ENCODE data around the gene EVA1B.
A peak's percentile ranks its signal among the peaks of the same experiment; 100 is the strongest.

GRCh38 chr1:36369061-36369861 lies 45.8 kb upstream of the EVA1B start:
- TF ChIP-seq, protein P1, sequence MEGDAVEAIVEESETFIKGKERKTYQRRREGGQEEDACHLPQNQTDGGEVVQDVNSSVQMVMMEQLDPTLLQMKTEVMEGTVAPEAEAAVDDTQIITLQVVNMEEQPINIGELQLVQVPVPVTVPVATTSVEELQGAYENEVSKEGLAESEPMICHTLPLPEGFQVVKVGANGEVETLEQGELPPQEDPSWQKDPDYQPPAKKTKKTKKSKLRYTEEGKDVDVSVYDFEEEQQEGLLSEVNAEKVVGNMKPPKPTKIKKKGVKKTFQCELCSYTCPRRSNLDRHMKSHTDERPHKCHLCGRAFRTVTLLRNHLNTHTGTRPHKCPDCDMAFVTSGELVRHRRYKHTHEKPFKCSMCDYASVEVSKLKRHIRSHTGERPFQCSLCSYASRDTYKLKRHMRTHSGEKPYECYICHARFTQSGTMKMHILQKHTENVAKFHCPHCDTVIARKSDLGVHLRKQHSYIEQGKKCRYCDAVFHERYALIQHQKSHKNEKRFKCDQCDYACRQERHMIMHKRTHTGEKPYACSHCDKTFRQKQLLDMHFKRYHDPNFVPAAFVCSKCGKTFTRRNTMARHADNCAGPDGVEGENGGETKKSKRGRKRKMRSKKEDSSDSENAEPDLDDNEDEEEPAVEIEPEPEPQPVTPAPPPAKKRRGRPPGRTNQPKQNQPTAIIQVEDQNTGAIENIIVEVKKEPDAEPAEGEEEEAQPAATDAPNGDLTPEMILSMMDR (conservative IDR thresholded peaks at IDR 0.05): peak; percentile 95
- no peak for TF ChIP-seq EZH2 (IDR thresholded peaks at IDR 0.05; ENCODE audit: low read depth)
